Neural cell (in vitro differentiated cells): ENCODE results near the gene RGS12. TPM values are rescaled to one million over a fixed set of nuclear protein-coding genes. Genes with fewer than 3 reads are reported as not detected.

ENCODE experiments used
- H2AFZ ChIP-seq: fragments of 200-600, 300-800 bp; sonication (generic), shearing (Covaris generic); 2 replicates; pipeline ENCODE4 v1.6.0; 2014; ENCODE audit warnings: low read depth, mild to moderate bottlenecking, antibody characterized with exemption, low read length, moderate library complexity
- H3F3A ChIP-seq: fragments of 200-600 bp; shearing (Covaris generic); 2 replicates; pipeline ENCODE4 v1.6.1; 2016; ENCODE audit warnings: mild to moderate bottlenecking, moderate library complexity, mixed read lengths, antibody characterized with exemption, low read length; ENCODE audit not compliant: insufficient read depth, poor library complexity, severe bottlenecking
- H3K27ac ChIP-seq: fragments of 200-600, 300-800 bp; sonication (generic), shearing (Covaris generic); 2 replicates; pipeline ENCODE4 v1.5.1; 2014; ENCODE audit warnings: mild to moderate bottlenecking, low read length, moderate library complexity
- H3K27me3 ChIP-seq: fragments of 300-800, 200-600 bp; sonication (generic), shearing (Covaris generic); 2 replicates; pipeline ENCODE4 v1.6.0; 2014; ENCODE audit warnings: mild to moderate bottlenecking, low read depth, low read length, moderate library complexity; ENCODE audit not compliant: insufficient read depth
- H3K36me3 ChIP-seq: fragments of 300-800, 200-600 bp; sonication (generic), shearing (Covaris generic); 2 replicates; pipeline ENCODE4 v1.5.1; 2014; ENCODE audit warnings: mild to moderate bottlenecking, antibody characterized with exemption, low read length, moderate library complexity; ENCODE audit not compliant: insufficient read depth
- H3K4me2 ChIP-seq: fragments of 300-800, 200-600 bp; sonication (generic), shearing (Covaris generic); 2 replicates; pipeline ENCODE4 v1.6.0; 2014; ENCODE audit warnings: mild to moderate bottlenecking, low read length
- H3K4me3 ChIP-seq: fragments of 300-800, 200-600 bp; sonication (generic), shearing (Covaris generic); 2 replicates; pipeline ENCODE4 v1.5.1; 2014; ENCODE audit warnings: mild to moderate bottlenecking, low read length, moderate library complexity
- H3K79me2 ChIP-seq: fragments of 200-600 bp; shearing (Covaris generic); replicated peaks from 2 replicates; pipeline ENCODE4 v1.6.0; 2014; ENCODE audit warnings: mild to moderate bottlenecking, low read length, moderate library complexity; ENCODE audit not compliant: insufficient read depth
- H3K9ac ChIP-seq: fragments of 300-800, 200-600 bp; sonication (generic), shearing (Covaris generic); 2 replicates; pipeline ENCODE4 v1.6.1; 2016; ENCODE audit warnings: mild to moderate bottlenecking, low read length, mixed read lengths
- H3K9me2 ChIP-seq: fragments of 200-600 bp; shearing (Covaris generic); 2 replicates; pipeline ENCODE4 v1.6.1; 2016; ENCODE audit warnings: mild to moderate bottlenecking, low read length, mixed read lengths; ENCODE audit not compliant: insufficient read depth
- H3K9me3 ChIP-seq: fragments of 200-600, 300-800 bp; sonication (generic), shearing (Covaris generic); 2 replicates; pipeline ENCODE4 v1.6.1; 2016; ENCODE audit warnings: mild to moderate bottlenecking, mixed run types, low read length, moderate library complexity, mixed read lengths
- H4K20me1 ChIP-seq: fragments of 200-600 bp; shearing (Covaris generic); 2 replicates; pipeline ENCODE4 v1.6.1; 2016; ENCODE audit warnings: mild to moderate bottlenecking, mixed run types; ENCODE audit not compliant: insufficient read depth
- CTCF ChIP-seq: fragments of 450-650 bp; IDR thresholded peaks from 2 replicates; pipeline ENCODE4 v1.5.1; 2014; ENCODE audit warnings: antibody characterized with exemption, mild to moderate bottlenecking, moderate library complexity; ENCODE audit not compliant: poor library complexity, severe bottlenecking
- EP300 ChIP-seq: fragments of 450-650 bp; conservative IDR thresholded peaks from 2 replicates; pipeline ENCODE4 v1.6.1; 2014; ENCODE audit warnings: antibody characterized with exemption, mild to moderate bottlenecking, moderate library complexity; ENCODE audit not compliant: poor library complexity, severe bottlenecking
- EZH2 ChIP-seq: fragments of 200-600, 300-800 bp; shearing (Covaris generic), sonication (generic); IDR thresholded peaks from 2 replicates; pipeline ENCODE4 v1.6.1; 2014; ENCODE audit warnings: antibody characterized with exemption, low read length, borderline replicate concordance, mild to moderate bottlenecking; ENCODE audit not compliant: insufficient read depth, poor library complexity, severe bottlenecking
- MXI1 ChIP-seq: fragments of 450-650 bp; conservative IDR thresholded peaks from 2 replicates; pipeline ENCODE4 v1.6.1; 2014; ENCODE audit warnings: antibody characterized with exemption, mild to moderate bottlenecking; ENCODE audit not compliant: poor library complexity, severe bottlenecking
- POLR2AphosphoS5 ChIP-seq: IDR thresholded peaks from 2 replicates; pipeline ENCODE4 v1.6.1; 2012
- RAD21 ChIP-seq: fragments of 450-650 bp; conservative IDR thresholded peaks from 2 replicates; pipeline ENCODE4 v1.6.1; 2014; ENCODE audit warnings: antibody characterized with exemption, mild to moderate bottlenecking, moderate library complexity
- REST ChIP-seq: IDR thresholded peaks from 2 replicates; pipeline ENCODE4 v1.6.1; 2012; ENCODE audit warnings: borderline replicate concordance
- SMC3 ChIP-seq: fragments of 450-650 bp; conservative IDR thresholded peaks from 2 replicates; pipeline ENCODE4 v1.6.1; 2014; ENCODE audit warnings: antibody characterized with exemption, mild to moderate bottlenecking, moderate library complexity; ENCODE audit not compliant: poor library complexity
- TAF1 ChIP-seq: IDR thresholded peaks from 2 replicates; pipeline ENCODE4 v1.6.1; 2012; ENCODE audit warnings: low read depth
- polyA plus RNA-seq: library from polyadenylated mRNA; depleted of rRNA; stranded (reverse); fragments of >200 nt; gene quantifications from 2 replicates; pipeline ENCODE4 v1.2.3, GENCODE V29; 2014

Gene RGS12
- polyA plus RNA-seq, 1 donor from 2014 or later: 66.4 TPM

GRCh38 chr4:3330707-3331106 lies 37.9 kb downstream of the RGS12 start:
- H3K4me2 ChIP-seq: no peak overlapping the region
- no peaks in the 10 kb centered on the region for H3K27me3 ChIP-seq
- H2AFZ ChIP-seq: no peak overlapping the region
- peaks cover 28% of the 10 kb centered on the region for H3K79me2 ChIP-seq
- H4K20me1 ChIP-seq: no peaks in the 10 kb centered on the region
- no peak for TF ChIP-seq SMC3
- no peak for TF ChIP-seq CTCF
- no peak for TF ChIP-seq POLR2AphosphoS5
- no peak for TF ChIP-seq EZH2
- no peak for TF ChIP-seq RAD21
- TF ChIP-seq EP300: no peak
- TF ChIP-seq MXI1: no peak
- TF ChIP-seq REST: no peak
- no peak for TF ChIP-seq TAF1
- H3K9ac ChIP-seq: no peak overlapping the region
- H3K9me3 ChIP-seq: no peaks in the 10 kb centered on the region
- H3F3A ChIP-seq: no peaks in the 10 kb centered on the region
- H3K36me3 ChIP-seq: peaks cover 4% of the 10 kb centered on the region
- no peaks in the 10 kb centered on the region for H3K9me2 ChIP-seq
- no peak overlapping the region for H3K4me3 ChIP-seq
- H3K27ac ChIP-seq: no peak overlapping the region

GRCh38 chr4:3331511-3332394 lies 38.9 kb downstream of the RGS12 start:
- Histone ChIP-seq H4K20me1 (no peaks in the 10 kb centered on the region), H3K27ac (no peak overlapping the region), H3K9me3 (no peaks in the 10 kb centered on the region), H3K27me3 (no peaks in the 10 kb centered on the region), H3F3A (no peaks in the 10 kb centered on the region), H3K4me2 (no peak overlapping the region), H3K9me2 (no peaks in the 10 kb centered on the region), H3K9ac (no peak overlapping the region), H3K36me3 (peaks cover 4% of the 10 kb centered on the region), H3K79me2 (peaks cover 27% of the 10 kb centered on the region), H2AFZ (no peak overlapping the region), H3K4me3 (no peak overlapping the region)
- no peak for TF ChIP-seq REST
- TF ChIP-seq CTCF: no peak
- no peak for TF ChIP-seq EZH2
- TF ChIP-seq SMC3: no peak
- no peak for TF ChIP-seq RAD21
- TF ChIP-seq POLR2AphosphoS5: no peak
- no peak for TF ChIP-seq MXI1
- no peak for TF ChIP-seq EP300
- no peak for TF ChIP-seq TAF1
